ENCODE results near the gene LRRC4B. TPM values are rescaled to one million over a fixed set of nuclear protein-coding genes. Genes with fewer than 3 reads are reported as not detected.

LRRC4B gene
- total and polyA plus RNA-seq, 2 of the 8 experiments (the other 6 are each of a cell fraction or from before 2014, with no cell fraction given), result 13.4 to 21.2 TPM

DNA sequence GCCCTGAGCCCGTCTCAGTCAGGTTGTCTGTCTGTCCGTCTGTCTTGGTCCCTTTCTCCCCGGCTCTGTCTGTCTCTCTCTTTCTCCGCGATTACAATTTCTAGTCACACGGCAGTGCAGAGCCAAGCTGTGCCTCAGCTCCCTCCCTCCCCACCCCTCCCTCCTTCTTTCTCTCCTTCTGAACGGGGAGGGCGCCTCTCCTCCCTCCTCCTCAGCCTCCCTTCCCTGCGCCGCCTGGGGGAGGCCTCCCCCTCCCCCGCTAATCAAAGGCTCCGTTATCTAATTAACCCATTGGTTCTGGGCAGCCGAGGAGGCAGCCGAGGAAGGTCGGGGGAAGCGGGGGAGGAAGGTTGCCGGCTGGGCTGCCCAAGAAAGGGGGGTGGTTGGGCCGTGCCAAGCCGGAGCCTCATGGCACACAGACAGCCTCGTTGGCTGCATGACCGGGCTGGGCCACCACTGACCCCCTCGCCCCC lies 16.5 kb downstream of the LRRC4B start (continued):
- TF ChIP-seq CTBP2 (IDR thresholded peaks at IDR 0.05; ENCODE audit: borderline replicate concordance, insufficient read depth, insufficient read length, low read length), result peak; percentile 89
- TF ChIP-seq KDM1A (IDR thresholded peaks at IDR 0.05; ENCODE audit: borderline replicate concordance, low read length), result peak; percentile 36; the same call in 1 of the 2 replicates
- no peak for TF ChIP-seq SUZ12 (IDR thresholded peaks at IDR 0.05; ENCODE audit: low read length)
- no peak for TF ChIP-seq EGR1 (IDR thresholded peaks at IDR 0.05; ENCODE audit: borderline replicate concordance, low read depth, low read length)
